Measurements from ENCODE around the gene TMEM178B. TPM values are rescaled to one million over a fixed set of nuclear protein-coding genes. Genes with fewer than 3 reads are reported as not detected.
A peak's percentile ranks its signal among the peaks of the same experiment; 100 is the strongest.

TMEM178B gene
- total and polyA plus RNA-seq, 12 donors: 0.24 to 4.9 (median 2.1) TPM

DNA sequence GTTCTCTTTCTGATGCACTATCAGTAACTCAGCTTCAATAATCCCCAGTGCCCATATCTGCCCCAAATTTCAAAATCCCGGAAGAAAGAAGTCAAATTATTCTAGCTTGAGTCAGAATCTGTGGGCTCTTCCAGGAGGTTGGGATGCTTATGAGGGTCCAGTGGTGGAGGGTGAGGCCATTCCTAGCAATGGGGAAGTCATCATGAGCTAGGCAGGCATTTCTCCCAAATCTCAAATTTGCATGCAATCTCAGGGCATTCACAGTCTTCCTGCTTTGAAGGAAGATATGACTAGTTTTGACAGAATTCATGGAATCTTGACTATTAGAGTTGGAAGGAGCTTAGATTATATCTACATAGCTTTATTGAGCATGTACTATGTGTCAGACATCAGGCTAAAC, 313.0 kb downstream of the TMEM178B start:
- no peaks in the 10 kb centered on the region for H3K36me3 ChIP-seq (replicated peaks in 1 of 2)
- WGBS, 4 donors: 76 to 93% (median 88%) methylated on average over 1 of the region's 1 CpG
- no peaks in the 10 kb centered on the region for H3K4me1 ChIP-seq (replicated peaks in 1 of 2)
- intact Hi-C loops (cut with DNase I): no loop called here
- H3K4me3 ChIP-seq: no peak overlapping the region
- no peaks in the 10 kb centered on the region for H3K9me3 ChIP-seq (replicated peaks in 1 of 3)
- no peaks in the 10 kb centered on the region for H3K27me3 ChIP-seq
- no peak overlapping the region for H3K27ac ChIP-seq
- DNase-seq: no peak
- TF ChIP-seq CTCF (IDR thresholded peaks at IDR 0.05) (no peak), POLR2A (IDR thresholded peaks at IDR 0.05) (no peak)

GRCh38 chr7:141387521-141388217, 313.8 kb downstream of the TMEM178B start:
- WGBS, 4 donors: 78 to 86% (median 83%) methylated on average over 14 of the region's 14 CpGs
- no peak overlapping the region for H3K4me3 ChIP-seq
- DNase-seq: no peak
- no peaks in the 10 kb centered on the region for H3K9me3 ChIP-seq (replicated peaks in 1 of 3)
- H3K36me3 ChIP-seq (replicated peaks in 1 of 2): no peaks in the 10 kb centered on the region
- H3K27me3 ChIP-seq: no peaks in the 10 kb centered on the region
- intact Hi-C loops (cut with DNase I): no loop called here
- H3K4me1 ChIP-seq (replicated peaks in 1 of 2): no peaks in the 10 kb centered on the region
- TF ChIP-seq POLR2A (IDR thresholded peaks at IDR 0.05) (no peak), CTCF (IDR thresholded peaks at IDR 0.05) (no peak)
- no peak overlapping the region for H3K27ac ChIP-seq

DNA sequence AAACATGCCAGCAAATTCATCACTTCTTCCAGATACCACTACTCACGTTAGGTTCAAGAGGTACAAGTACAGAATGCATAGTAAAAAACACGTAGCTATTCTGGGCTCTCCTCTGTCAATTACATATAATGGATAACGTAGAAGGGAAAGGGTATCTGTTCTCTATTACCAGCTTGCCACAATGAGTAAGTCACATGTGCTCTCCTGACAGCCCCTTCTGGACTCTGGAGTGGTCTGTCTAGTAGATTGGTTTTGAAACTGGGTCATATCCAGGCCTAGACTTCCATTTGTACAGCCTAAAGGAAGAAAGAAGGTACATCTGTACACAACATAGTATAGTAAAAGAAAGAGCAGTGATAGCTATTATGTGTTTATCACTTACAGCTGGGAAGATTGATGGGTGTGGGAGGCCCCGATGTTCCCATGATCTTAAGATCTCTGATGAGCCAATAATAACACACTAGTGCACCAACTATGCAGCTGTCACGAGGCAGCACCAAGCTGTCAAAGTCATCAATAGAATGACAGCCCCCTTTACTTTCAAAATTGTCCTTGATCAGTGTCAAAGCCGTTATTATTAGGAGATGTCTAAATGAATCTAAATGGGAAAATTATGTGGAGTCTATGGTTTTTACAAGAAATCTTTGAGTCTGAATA, 315.4 kb downstream of the TMEM178B start:
- TF ChIP-seq CTCF (IDR thresholded peaks at IDR 0.05) (no peak), POLR2A (IDR thresholded peaks at IDR 0.05) (no peak)
- DNase-seq: peak in 1 of 7 donors; percentile 18
- H3K9me3 ChIP-seq (replicated peaks in 1 of 3): no peaks in the 10 kb centered on the region
- no peak overlapping the region for H3K27ac ChIP-seq
- no peaks in the 10 kb centered on the region for H3K36me3 ChIP-seq (replicated peaks in 1 of 2)
- no peak overlapping the region for H3K4me3 ChIP-seq
- WGBS, 4 donors: 57 to 78% (median 67%) methylated on average over 6 of the region's 6 CpGs
- no peaks in the 10 kb centered on the region for H3K4me1 ChIP-seq (replicated peaks in 1 of 2)
- no peaks in the 10 kb centered on the region for H3K27me3 ChIP-seq
- intact Hi-C loops (cut with DNase I): no loop called here

DNA sequence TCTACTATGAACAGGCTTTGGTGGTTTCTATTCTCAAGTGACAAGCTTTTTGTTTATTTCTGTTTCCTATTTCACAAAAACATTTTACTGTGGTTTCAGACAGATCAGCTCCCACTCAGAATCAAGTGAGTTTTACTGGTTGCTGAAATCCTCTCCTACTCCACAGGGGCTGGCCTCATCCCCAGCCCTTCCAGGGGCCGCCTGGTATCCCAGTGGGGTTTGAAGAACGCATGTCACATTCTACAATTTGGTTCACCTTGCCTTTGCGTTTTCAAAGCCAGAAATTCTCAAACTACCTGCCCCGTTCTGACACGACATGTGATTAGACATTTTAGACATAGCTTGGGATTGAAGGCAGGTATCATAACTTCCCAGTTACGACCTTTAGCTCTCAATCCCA, 316.5 kb downstream of the TMEM178B start:
- Histone ChIP-seq H3K9me3 (replicated peaks in 1 of 3) (no peaks in the 10 kb centered on the region), H3K27me3 (no peaks in the 10 kb centered on the region), H3K4me1 (replicated peaks in 1 of 2) (no peaks in the 10 kb centered on the region), H3K27ac (no peak overlapping the region), H3K4me3 (no peak overlapping the region), H3K36me3 (replicated peaks in 1 of 2) (no peaks in the 10 kb centered on the region)
- TF ChIP-seq CTCF (IDR thresholded peaks at IDR 0.05) (no peak), POLR2A (IDR thresholded peaks at IDR 0.05) (no peak)
- WGBS, 4 donors: 83 to 87% (median 85%) methylated on average over 6 of the region's 6 CpGs
- intact Hi-C loops (cut with DNase I): no loop called here
- peak in 1 of 7 donors; percentile 4 for DNase-seq
